ENCODE measurements around the gene REEP5.

DNA sequence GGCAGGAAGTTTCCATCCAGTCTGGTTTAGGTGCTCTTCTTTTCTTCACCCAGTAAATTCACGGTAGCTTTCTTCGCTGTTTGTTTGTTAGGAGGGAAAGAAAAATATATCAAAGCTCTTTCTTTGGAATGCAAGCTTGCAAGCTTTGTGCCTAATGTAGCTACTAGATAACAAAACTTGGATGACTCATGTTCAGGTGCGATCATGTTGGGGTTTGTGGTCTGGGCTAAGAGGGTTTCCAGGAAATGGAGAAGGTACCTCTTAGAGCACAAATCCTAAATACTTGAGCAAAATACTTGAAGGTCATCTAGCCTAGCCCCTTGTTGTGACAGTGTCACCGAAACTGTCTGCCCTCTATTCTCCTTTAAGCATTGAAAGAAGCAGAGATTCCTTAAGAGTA is 43.3 kb downstream of the REEP5 start:
- TF ChIP-seq, protein P1, sequence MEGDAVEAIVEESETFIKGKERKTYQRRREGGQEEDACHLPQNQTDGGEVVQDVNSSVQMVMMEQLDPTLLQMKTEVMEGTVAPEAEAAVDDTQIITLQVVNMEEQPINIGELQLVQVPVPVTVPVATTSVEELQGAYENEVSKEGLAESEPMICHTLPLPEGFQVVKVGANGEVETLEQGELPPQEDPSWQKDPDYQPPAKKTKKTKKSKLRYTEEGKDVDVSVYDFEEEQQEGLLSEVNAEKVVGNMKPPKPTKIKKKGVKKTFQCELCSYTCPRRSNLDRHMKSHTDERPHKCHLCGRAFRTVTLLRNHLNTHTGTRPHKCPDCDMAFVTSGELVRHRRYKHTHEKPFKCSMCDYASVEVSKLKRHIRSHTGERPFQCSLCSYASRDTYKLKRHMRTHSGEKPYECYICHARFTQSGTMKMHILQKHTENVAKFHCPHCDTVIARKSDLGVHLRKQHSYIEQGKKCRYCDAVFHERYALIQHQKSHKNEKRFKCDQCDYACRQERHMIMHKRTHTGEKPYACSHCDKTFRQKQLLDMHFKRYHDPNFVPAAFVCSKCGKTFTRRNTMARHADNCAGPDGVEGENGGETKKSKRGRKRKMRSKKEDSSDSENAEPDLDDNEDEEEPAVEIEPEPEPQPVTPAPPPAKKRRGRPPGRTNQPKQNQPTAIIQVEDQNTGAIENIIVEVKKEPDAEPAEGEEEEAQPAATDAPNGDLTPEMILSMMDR (IDR thresholded peaks at IDR 0.05) = no peak
- TF ChIP-seq POLR2A (IDR thresholded peaks at IDR 0.05) (no peak), POLR2AphosphoS5 (IDR thresholded peaks at IDR 0.05) (no peak)
